GM23338 (cell line): ENCODE results near the gene NANOS2. TPM values are rescaled to one million over a fixed set of nuclear protein-coding genes. Genes with fewer than 3 reads are reported as not detected.

ENCODE experiments used
- ATAC-seq: fragments of 200-7000 bp; cut with Tn5 transposase; 3 replicates; pipeline ENCODE4 v1.9.1; 2020
- DNase-seq: peaks from one replicate; pipeline ENCODE4 v3.0.0-alpha.2; 2015; ENCODE audit warnings: low spot score
- H2AFZ ChIP-seq: fragments of 200-600 bp; sonication (generic); 2 replicates; pipeline ENCODE4 v1.8.0; 2016; ENCODE audit warnings: antibody characterized with exemption, mild to moderate bottlenecking, moderate library complexity
- H3F3A ChIP-seq: fragments of 200-600 bp; sonication (generic); replicated peaks from 2 replicates; pipeline ENCODE4 v1.8.0; 2017; ENCODE audit warnings: antibody characterized with exemption, mixed run types, low read depth
- H3K27ac ChIP-seq: fragments of 200-600 bp; sonication (generic); 2 replicates; pipeline ENCODE4 v1.6.1; 2016; ENCODE audit warnings: low read depth
- H3K27me3 ChIP-seq: fragments of 200-600 bp; sonication (generic); 2 replicates; pipeline ENCODE4 v1.8.0; 2016; ENCODE audit warnings: mild to moderate bottlenecking, mixed run types, moderate library complexity; ENCODE audit not compliant: insufficient read depth
- H3K36me3 ChIP-seq: fragments of 200-600 bp; sonication (generic); 2 replicates; pipeline ENCODE4 v1.8.0; 2016; ENCODE audit warnings: mild to moderate bottlenecking; ENCODE audit not compliant: insufficient read depth
- H3K4me1 ChIP-seq: fragments of 200-600 bp; sonication (generic); 2 replicates; pipeline ENCODE4 v1.8.0; 2016; ENCODE audit warnings: mild to moderate bottlenecking, moderate library complexity; ENCODE audit not compliant: insufficient read depth
- H3K4me2 ChIP-seq: fragments of 200-600 bp; sonication (generic); 2 replicates; pipeline ENCODE4 v1.7.1; 2017; ENCODE audit warnings: mixed run types
- H3K4me3 ChIP-seq: fragments of 200-600 bp; sonication (generic); 2 replicates; pipeline ENCODE4 v1.6.1; 2016; ENCODE audit warnings: mixed run types
- H3K79me2 ChIP-seq: fragments of 200-600 bp; sonication (generic); replicated peaks from 2 replicates; pipeline ENCODE4 v1.8.0; 2017; ENCODE audit warnings: mild to moderate bottlenecking; ENCODE audit not compliant: insufficient read depth
- H3K9me2 ChIP-seq: fragments of 200-600 bp; sonication (generic); 2 replicates; pipeline ENCODE4 v1.8.0; 2017; ENCODE audit not compliant: insufficient read depth
- H4K20me1 ChIP-seq: fragments of 200-600 bp; sonication (generic); replicated peaks from 2 replicates; pipeline ENCODE4 v1.8.0; 2017; ENCODE audit warnings: mild to moderate bottlenecking; ENCODE audit not compliant: insufficient read depth
- H3K27ac Mint-ChIP-seq: 2 replicates; pipeline ENCODE4 v1.8.0; 2020; ENCODE audit warnings: inconsistent platforms, mild to moderate bottlenecking, moderate library complexity, mixed read lengths
- H3K27me3 Mint-ChIP-seq: 3 replicates; pipeline ENCODE4 v1.8.0; 2022; ENCODE audit warnings: low read depth, mild to moderate bottlenecking, moderate library complexity, mixed read lengths, inconsistent platforms; ENCODE audit not compliant: insufficient read depth, poor library complexity
- H3K36me3 Mint-ChIP-seq: 3 replicates; pipeline ENCODE4 v1.8.0; 2021; ENCODE audit warnings: low read depth, mild to moderate bottlenecking, inconsistent platforms, moderate library complexity, mixed read lengths
- H3K4me1 Mint-ChIP-seq: 3 replicates; pipeline ENCODE4 v1.8.0; 2020; ENCODE audit warnings: mild to moderate bottlenecking, inconsistent platforms, mixed read lengths
- H3K4me3 Mint-ChIP-seq: 3 replicates; pipeline ENCODE4 v1.8.0; 2021; ENCODE audit warnings: moderate library complexity, mild to moderate bottlenecking, inconsistent platforms, mixed read lengths
- H3K9me3 Mint-ChIP-seq: 3 replicates; pipeline ENCODE4 v1.8.0; 2020; ENCODE audit warnings: moderate library complexity, mild to moderate bottlenecking, inconsistent platforms, mixed read lengths
- CREB1 ChIP-seq: fragments of 250-450 bp; sonication (Bioruptor Pico); IDR thresholded peaks from 2 replicates; pipeline ENCODE4 v1.5.0; 2020; ENCODE audit warnings: low read depth, mild to moderate bottlenecking, moderate library complexity
- EZH2phosphoT487 ChIP-seq: fragments of 200-600 bp; sonication (generic); IDR thresholded peaks from one replicate; pipeline ENCODE4 v1.8.1; 2018; ENCODE audit warnings: antibody characterized with exemption; ENCODE audit not compliant: unreplicated experiment
- JUNB ChIP-seq: IDR thresholded peaks from one replicate; pipeline ENCODE4 v1.6.1; 2016; ENCODE audit warnings: antibody characterized with exemption; ENCODE audit not compliant: unreplicated experiment
- NANOG ChIP-seq: IDR thresholded peaks from 2 replicates; pipeline ENCODE4 v1.6.1; 2016; ENCODE audit warnings: antibody characterized with exemption, borderline replicate concordance
- POLR2AphosphoS5 ChIP-seq: IDR thresholded peaks from 2 replicates; pipeline ENCODE4 v1.6.1; 2016; ENCODE audit warnings: antibody characterized with exemption, low read depth
- STAT1 ChIP-seq: IDR thresholded peaks from one replicate; pipeline ENCODE4 v1.6.1; 2016; ENCODE audit warnings: antibody characterized with exemption; ENCODE audit not compliant: unreplicated experiment
- ZNF114 ChIP-seq: fragments of 250-450 bp; sonication (Bioruptor Pico); IDR thresholded peaks from 2 replicates; pipeline ENCODE4 v1.5.0; 2020; ENCODE audit warnings: mild to moderate bottlenecking, moderate library complexity
- ZNF331 ChIP-seq: fragments of 250-450 bp; sonication (Bioruptor Pico); IDR thresholded peaks from 2 replicates; pipeline ENCODE4 v1.5.0; 2020; ENCODE audit warnings: low read depth, mild to moderate bottlenecking, moderate library complexity
- polyA plus RNA-seq: library from polyadenylated mRNA; unstranded; fragments of >200 nt; fragmentation: Nextera tagmentation; extraction: Ambion mirVana; gene quantifications from 2 replicates; pipeline ENCODE4 v1.2.1, GENCODE V29; 2016
- total RNA-seq: library from RNA; depleted of rRNA; stranded (reverse); fragments of >200 nt; shearing (Covaris generic); gene quantifications from 2 replicates; pipeline ENCODE4 v1.2.3, GENCODE V29; 2014
- TF ChIP-seq, protein P1 (sequence below), 2 experiments: fragments of 200-600 bp in 1 of 2; sonication (generic) in 1 of 2; conservative IDR thresholded peaks; 2 replicates each; pipeline versions ENCODE4 v1.5.1 to v1.6.1; 2016 to 2017; ENCODE audit warnings: antibody characterized with exemption in 2 of 2, low read depth in 2 of 2, mild to moderate bottlenecking in 2 of 2, moderate library complexity in 1 of 2
- TF ChIP-seq, protein P2 (sequence below): fragments of 250-450 bp; sonication (Bioruptor Pico); IDR thresholded peaks from 2 replicates; pipeline ENCODE4 v1.5.0; 2020; ENCODE audit warnings: mild to moderate bottlenecking, moderate library complexity
- TF ChIP-seq, protein P3 (sequence below): IDR thresholded peaks from 2 replicates; pipeline ENCODE4 v1.6.1; 2016; ENCODE audit warnings: antibody characterized with exemption

Gene NANOS2
- total and polyA plus RNA-seq, 2 experiments from 2014 or later = 0.11 to 0.14 TPM

DNA sequence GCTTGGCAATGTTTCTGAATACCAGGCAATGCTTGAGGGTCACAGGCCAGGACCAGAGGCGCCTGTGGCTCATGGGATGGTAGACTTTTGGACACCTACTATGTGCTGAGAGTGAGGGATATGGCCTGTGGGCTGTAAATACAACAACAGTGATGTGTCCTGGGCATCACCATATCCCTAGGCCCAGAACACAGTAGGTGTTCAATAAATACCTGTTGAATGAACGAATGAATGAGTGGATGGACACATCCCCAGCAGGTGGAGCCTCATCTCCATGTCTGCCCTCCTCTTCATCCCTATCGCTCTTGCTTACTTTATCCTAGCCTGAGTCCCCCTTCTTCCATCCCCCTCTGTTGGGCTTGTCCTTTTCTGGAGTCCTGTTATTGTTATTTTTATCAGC is 16.5 kb upstream of the NANOS2 start:
- no peak for TF ChIP-seq STAT1
- TF ChIP-seq, protein P1, sequence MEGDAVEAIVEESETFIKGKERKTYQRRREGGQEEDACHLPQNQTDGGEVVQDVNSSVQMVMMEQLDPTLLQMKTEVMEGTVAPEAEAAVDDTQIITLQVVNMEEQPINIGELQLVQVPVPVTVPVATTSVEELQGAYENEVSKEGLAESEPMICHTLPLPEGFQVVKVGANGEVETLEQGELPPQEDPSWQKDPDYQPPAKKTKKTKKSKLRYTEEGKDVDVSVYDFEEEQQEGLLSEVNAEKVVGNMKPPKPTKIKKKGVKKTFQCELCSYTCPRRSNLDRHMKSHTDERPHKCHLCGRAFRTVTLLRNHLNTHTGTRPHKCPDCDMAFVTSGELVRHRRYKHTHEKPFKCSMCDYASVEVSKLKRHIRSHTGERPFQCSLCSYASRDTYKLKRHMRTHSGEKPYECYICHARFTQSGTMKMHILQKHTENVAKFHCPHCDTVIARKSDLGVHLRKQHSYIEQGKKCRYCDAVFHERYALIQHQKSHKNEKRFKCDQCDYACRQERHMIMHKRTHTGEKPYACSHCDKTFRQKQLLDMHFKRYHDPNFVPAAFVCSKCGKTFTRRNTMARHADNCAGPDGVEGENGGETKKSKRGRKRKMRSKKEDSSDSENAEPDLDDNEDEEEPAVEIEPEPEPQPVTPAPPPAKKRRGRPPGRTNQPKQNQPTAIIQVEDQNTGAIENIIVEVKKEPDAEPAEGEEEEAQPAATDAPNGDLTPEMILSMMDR (conservative IDR thresholded peaks at IDR 0.05; ENCODE audit: low read depth in 2 of 2) = peak; percentile 8 to 59; a peak in 2 of 4 replicates
- peaks cover 16% of the 10 kb centered on the region for H3K4me1 Mint-ChIP-seq
- Histone ChIP-seq H3K79me2 (no peaks in the 10 kb centered on the region), H3K4me2 (no peak overlapping the region), H3K27ac (no peak overlapping the region), H3F3A (0 out of 2 replicates have a peak, but pooled peaks cover 7% of the 10 kb centered on the region), H4K20me1 (no peaks in the 10 kb centered on the region), H3K9me2 (no peaks in the 10 kb centered on the region), H2AFZ (no peak overlapping the region), H3K4me3 (no peak overlapping the region), H3K27me3 (peaks cover 26% of the 10 kb centered on the region), H3K36me3 (no peaks in the 10 kb centered on the region), H3K4me1 (peaks cover 2% of the 10 kb centered on the region; the same call in 1 of the 2 replicates)
- no peak overlapping the region for H3K27ac Mint-ChIP-seq
- no peaks in the 10 kb centered on the region for H3K36me3 Mint-ChIP-seq
- DNase-seq (no peak), ATAC-seq (no peak)
- no peak overlapping the region for H3K4me3 Mint-ChIP-seq
- peaks cover 32% of the 10 kb centered on the region for H3K27me3 Mint-ChIP-seq
- H3K9me3 Mint-ChIP-seq = no peaks in the 10 kb centered on the region; the same call in 2 of the 3 replicates

DNA sequence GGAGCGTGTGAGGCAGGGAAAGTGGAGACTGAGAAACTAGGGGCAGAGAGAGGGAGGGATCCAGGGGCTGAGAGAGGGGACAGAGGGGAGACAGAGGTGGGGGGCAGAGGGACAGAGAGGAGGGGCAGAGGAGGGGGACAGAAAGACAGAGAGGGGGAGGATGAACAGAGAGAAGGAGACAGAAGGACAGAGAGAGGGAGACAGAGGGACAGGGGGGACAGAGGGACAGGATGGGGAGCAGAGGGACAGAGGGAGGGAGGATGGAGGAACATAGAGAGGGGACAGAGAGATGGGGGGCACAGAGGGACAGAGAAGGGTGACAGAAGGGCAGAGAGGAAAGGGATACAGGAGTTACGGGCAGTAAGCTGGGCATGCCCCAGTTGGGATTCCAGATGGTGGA is 14.7 kb upstream of the NANOS2 start:
- Histone ChIP-seq H3K79me2 (no peaks in the 10 kb centered on the region), H4K20me1 (no peaks in the 10 kb centered on the region), H3K9me2 (no peaks in the 10 kb centered on the region), H3K4me1 (no peaks in the 10 kb centered on the region), H3K4me2 (no peak overlapping the region), H2AFZ (no peak overlapping the region), H3K4me3 (no peak overlapping the region), H3K27me3 (peaks cover 26% of the 10 kb centered on the region), H3K36me3 (no peaks in the 10 kb centered on the region), H3F3A (no peaks in the 10 kb centered on the region), H3K27ac (no peak overlapping the region)
- Mint-ChIP-seq H3K4me1 (peaks cover 6% of the 10 kb centered on the region), H3K27ac (no peak overlapping the region), H3K36me3 (no peaks in the 10 kb centered on the region), H3K27me3 (peaks cover 36% of the 10 kb centered on the region), H3K4me3 (no peak overlapping the region), H3K9me3 (no peaks in the 10 kb centered on the region; the same call in 2 of the 3 replicates)
- DNase-seq (no peak), ATAC-seq (no peak)
- TF ChIP-seq, protein P2, sequence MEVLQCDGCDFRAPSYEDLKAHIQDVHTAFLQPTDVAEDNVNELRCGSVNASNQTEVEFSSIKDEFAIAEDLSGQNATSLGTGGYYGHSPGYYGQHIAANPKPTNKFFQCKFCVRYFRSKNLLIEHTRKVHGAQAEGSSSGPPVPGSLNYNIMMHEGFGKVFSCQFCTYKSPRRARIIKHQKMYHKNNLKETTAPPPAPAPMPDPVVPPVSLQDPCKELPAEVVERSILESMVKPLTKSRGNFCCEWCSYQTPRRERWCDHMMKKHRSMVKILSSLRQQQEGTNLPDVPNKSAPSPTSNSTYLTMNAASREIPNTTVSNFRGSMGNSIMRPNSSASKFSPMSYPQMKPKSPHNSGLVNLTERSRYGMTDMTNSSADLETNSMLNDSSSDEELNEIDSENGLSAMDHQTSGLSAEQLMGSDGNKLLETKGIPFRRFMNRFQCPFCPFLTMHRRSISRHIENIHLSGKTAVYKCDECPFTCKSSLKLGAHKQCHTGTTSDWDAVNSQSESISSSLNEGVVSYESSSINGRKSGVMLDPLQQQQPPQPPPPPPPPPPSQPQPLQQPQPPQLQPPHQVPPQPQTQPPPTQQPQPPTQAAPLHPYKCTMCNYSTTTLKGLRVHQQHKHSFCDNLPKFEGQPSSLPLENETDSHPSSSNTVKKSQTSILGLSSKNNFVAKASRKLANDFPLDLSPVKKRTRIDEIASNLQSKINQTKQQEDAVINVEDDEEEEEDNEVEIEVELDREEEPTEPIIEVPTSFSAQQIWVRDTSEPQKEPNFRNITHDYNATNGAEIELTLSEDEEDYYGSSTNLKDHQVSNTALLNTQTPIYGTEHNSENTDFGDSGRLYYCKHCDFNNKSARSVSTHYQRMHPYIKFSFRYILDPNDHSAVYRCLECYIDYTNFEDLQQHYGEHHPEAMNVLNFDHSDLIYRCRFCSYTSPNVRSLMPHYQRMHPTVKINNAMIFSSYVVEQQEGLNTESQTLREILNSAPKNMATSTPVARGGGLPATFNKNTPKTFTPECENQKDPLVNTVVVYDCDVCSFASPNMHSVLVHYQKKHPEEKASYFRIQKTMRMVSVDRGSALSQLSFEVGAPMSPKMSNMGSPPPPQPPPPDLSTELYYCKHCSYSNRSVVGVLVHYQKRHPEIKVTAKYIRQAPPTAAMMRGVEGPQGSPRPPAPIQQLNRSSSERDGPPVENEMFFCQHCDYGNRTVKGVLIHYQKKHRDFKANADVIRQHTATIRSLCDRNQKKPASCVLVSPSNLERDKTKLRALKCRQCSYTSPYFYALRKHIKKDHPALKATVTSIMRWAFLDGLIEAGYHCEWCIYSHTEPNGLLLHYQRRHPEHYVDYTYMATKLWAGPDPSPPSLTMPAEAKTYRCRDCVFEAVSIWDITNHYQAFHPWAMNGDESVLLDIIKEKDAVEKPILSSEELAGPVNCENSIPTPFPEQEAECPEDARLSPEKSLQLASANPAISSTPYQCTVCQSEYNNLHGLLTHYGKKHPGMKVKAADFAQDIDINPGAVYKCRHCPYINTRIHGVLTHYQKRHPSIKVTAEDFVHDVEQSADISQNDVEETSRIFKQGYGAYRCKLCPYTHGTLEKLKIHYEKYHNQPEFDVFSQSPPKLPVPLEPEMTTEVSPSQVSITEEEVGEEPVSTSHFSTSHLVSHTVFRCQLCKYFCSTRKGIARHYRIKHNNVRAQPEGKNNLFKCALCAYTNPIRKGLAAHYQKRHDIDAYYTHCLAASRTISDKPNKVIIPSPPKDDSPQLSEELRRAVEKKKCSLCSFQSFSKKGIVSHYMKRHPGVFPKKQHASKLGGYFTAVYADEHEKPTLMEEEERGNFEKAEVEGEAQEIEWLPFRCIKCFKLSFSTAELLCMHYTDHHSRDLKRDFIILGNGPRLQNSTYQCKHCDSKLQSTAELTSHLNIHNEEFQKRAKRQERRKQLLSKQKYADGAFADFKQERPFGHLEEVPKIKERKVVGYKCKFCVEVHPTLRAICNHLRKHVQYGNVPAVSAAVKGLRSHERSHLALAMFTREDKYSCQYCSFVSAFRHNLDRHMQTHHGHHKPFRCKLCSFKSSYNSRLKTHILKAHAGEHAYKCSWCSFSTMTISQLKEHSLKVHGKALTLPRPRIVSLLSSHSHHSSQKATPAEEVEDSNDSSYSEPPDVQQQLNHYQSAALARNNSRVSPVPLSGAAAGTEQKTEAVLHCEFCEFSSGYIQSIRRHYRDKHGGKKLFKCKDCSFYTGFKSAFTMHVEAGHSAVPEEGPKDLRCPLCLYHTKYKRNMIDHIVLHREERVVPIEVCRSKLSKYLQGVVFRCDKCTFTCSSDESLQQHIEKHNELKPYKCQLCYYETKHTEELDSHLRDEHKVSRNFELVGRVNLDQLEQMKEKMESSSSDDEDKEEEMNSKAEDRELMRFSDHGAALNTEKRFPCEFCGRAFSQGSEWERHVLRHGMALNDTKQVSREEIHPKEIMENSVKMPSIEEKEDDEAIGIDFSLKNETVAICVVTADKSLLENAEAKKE (CRISPR knock-in tag) = no peak
- TF ChIP-seq NANOG = no peak
- TF ChIP-seq, protein P1 (conservative IDR thresholded peaks at IDR 0.05; ENCODE audit: low read depth in 2 of 2) = no peak
- no peak for TF ChIP-seq ZNF114 (CRISPR knock-in tag)
- no peak for TF ChIP-seq EZH2phosphoT487
- TF ChIP-seq, protein P3, sequence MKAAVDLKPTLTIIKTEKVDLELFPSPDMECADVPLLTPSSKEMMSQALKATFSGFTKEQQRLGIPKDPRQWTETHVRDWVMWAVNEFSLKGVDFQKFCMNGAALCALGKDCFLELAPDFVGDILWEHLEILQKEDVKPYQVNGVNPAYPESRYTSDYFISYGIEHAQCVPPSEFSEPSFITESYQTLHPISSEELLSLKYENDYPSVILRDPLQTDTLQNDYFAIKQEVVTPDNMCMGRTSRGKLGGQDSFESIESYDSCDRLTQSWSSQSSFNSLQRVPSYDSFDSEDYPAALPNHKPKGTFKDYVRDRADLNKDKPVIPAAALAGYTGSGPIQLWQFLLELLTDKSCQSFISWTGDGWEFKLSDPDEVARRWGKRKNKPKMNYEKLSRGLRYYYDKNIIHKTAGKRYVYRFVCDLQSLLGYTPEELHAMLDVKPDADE = no peak
- no peak for TF ChIP-seq STAT1
- TF ChIP-seq CREB1 (CRISPR knock-in tag) = no peak
- no peak for TF ChIP-seq JUNB
- TF ChIP-seq ZNF331 = no peak
- no peak for TF ChIP-seq POLR2AphosphoS5
